Motor neuron (in vitro differentiated cells): ENCODE measurements around the gene SPO11. TPM values are rescaled to one million over a fixed set of nuclear protein-coding genes. Genes with fewer than 3 reads are reported as not detected.

Experiments used
- ATAC-seq, 8 experiments: fragments of 200-7000 bp; cut with Tn5 transposase; replicated peaks in 6 of 8; 2 replicates each; pipeline ENCODE4 v1.8.0; 2021; ENCODE audit warnings: mild to moderate bottlenecking in 8 of 8, moderate library complexity in 8 of 8
- H3K27ac ChIP-seq, 2 donors: fragments of 250-450 bp; sonication (Bioruptor Pico); 2 replicates each; pipeline ENCODE4 v1.9.0; 2021; ENCODE audit warnings: antibody characterized with exemption in 2 of 2, mild to moderate bottlenecking in 2 of 2, moderate library complexity in 1 of 2
- H3K4me1 ChIP-seq, 2 donors: fragments of 250-450 bp; sonication (Bioruptor Pico); replicated peaks in 1 of 2; 2 replicates each; pipeline ENCODE4 v1.6.1; 2021; ENCODE audit warnings: antibody characterized with exemption in 2 of 2, mild to moderate bottlenecking in 2 of 2, moderate library complexity in 1 of 2
- H3K4me3 ChIP-seq, 5 donors: fragments of 250-450 bp; sonication (Bioruptor Pico); 2 replicates each; pipeline ENCODE4 v1.9.0; 2021; ENCODE audit warnings: antibody characterized with exemption in 5 of 5, mild to moderate bottlenecking in 5 of 5, moderate library complexity in 4 of 5
- WGBS, 10 experiments: fragments of 450-650 bp; shearing (Covaris generic); methylation state at CpG; one replicate each; pipeline ENCODE4 v1.0.0; 2022; 5-methylcytosine and 5-hydroxymethylcytosine counted together
- in situ Hi-C, 9 experiments: fragments of 400-800 bp; cut with MboI; loops; one replicate each; pipeline ENCODE4 v1.15.0; 2021; ENCODE audit warnings: low sequenced_read_pairs in 9 of 9, low pct_unique_long_range_greater_than_20kb in 2 of 9; ENCODE audit not compliant: unreplicated experiment in 9 of 9
- total RNA-seq, 8 experiments: library from RNA; unstranded; fragments of 300-600 nt; gene quantifications; 2 replicates each; pipeline versions ENCODE4 v1.2.3 to v1.2.4, GENCODE V29; 2022

SPO11 gene
- total RNA-seq, 8 experiments from 2014 or later: not detected

GRCh38 chr20:57384953-57385761 lies 55.6 kb downstream of the SPO11 start:
- H3K27ac ChIP-seq: no peak overlapping the region
- WGBS, 10 experiments: 70 to 100% (median 84%) methylated on average over 1 to 15 of the region's 29 CpGs; no CpG with 5 or more reads in 2 of the 10 experiments
- ATAC-seq: no peak
- no peak overlapping the region for H3K4me3 ChIP-seq
- in situ Hi-C loops: loop anchor here in 8 of 9 experiments (10.0 to 25.0 kb wide), 3 partner anchors 102 to 827 kb away; no protein-coding TSS in a partner anchor
- H3K4me1 ChIP-seq: peaks cover 10 to 12% of the 10 kb centered on the region in 2 donors

DNA sequence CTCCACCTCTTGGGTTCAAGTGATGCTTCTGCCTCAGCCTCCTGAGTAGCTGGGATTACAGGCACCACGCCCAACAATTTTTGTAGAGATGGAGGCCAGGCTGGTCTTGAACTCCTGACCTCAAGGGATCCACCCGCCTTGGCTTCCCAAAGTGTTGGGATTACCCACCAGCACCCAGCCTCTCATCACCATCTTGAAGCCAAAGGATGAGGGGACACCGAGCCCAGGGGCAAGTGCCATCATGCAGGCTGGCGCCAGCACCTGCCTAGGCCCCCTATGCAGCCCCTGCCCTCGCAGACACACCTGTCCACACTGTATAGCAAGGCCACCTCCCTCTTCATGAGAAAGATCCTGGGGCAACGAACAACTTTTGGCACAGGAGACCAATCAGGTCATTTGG lies 56.3 kb downstream of the SPO11 start:
- 60 to 100% (median 85%) methylated on average over 1 to 2 of the region's 6 CpGs; no CpG with 5 or more reads in 6 of the 10 experiments for WGBS, 10 experiments
- in situ Hi-C loops: loop anchor here in 8 of 9 experiments (10.0 to 25.0 kb wide), 3 partner anchors 101 to 826 kb away; no protein-coding TSS in a partner anchor
- ATAC-seq: no peak
- Histone ChIP-seq H3K4me3 (no peak overlapping the region), H3K27ac (no peak overlapping the region), H3K4me1 (peaks cover 13 to 20% of the 10 kb centered on the region in 2 donors)

DNA sequence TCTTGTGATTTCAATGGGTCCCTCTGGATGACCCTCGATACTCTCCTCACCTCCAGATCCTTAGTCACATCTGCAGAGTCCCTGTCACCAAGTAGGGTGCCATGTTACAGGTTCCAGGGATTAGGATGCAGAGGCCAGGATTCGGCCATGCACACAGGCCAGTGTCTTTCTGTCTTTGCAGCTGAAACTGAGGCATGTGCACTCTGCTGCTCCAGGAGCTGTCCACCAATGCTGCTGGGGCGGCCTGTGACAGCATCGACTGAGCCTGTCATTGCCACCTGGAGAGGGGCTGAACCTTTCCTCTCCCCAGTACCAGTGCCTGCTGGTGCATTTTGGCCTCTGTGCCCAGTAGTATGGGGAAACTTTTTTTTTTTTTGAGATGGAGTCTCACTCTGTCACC lies 57.2 kb downstream of the SPO11 start:
- in situ Hi-C loops: loop anchor here in 8 of 9 experiments (10.0 to 25.0 kb wide), 3 partner anchors 101 to 826 kb away; no protein-coding TSS in a partner anchor
- WGBS, 10 experiments: 80 to 100% (median 100%) methylated on average over 1 to 2 of the region's 4 CpGs; no CpG with 5 or more reads in 5 of the 10 experiments
- Histone ChIP-seq H3K4me1 (peaks cover 14 to 21% of the 10 kb centered on the region in 2 donors), H3K4me3 (no peak overlapping the region), H3K27ac (no peak overlapping the region)
- ATAC-seq: no peak

DNA sequence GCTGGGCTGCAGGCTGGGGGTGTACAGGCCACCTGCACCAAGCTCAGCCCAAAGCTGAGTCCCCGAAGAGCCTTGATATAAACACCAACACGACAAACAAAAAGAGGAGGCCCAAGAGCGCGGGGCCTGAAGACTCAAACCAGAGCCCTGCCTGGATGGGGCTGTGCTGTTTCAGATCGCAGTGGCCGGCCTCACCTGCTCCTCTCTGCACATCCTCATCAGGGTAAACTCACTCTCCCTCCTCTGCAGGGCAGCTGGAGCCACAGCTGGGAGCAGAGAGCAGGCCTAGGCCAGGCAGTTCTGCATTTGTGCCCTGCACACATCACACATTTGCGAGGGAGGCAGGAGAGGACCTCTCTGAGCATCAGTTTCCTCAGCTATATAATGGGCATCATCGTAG lies 57.9 kb downstream of the SPO11 start:
- H3K27ac ChIP-seq: no peak overlapping the region
- 91 to 100% (median 98%) methylated on average over 1 to 4 of the region's 8 CpGs; no CpG with 5 or more reads in 6 of the 10 experiments for WGBS, 10 experiments
- in situ Hi-C loops: loop anchor here in 8 of 9 experiments (10.0 to 25.0 kb wide), 3 partner anchors 100 to 825 kb away; no protein-coding TSS in a partner anchor
- ATAC-seq: no peak
- peaks cover 18 to 25% of the 10 kb centered on the region in 2 donors for H3K4me1 ChIP-seq
- no peak overlapping the region for H3K4me3 ChIP-seq

- 38 to 100% (median 90%) methylated on average over 1 to 6 of the region's 7 CpGs; no CpG with 5 or more reads in 1 of the 10 experiments for whole genome bisulfite sequencing, 10 experiments
- Histone ChIP-seq H3K4me3 (no peak overlapping the region), H3K4me1 (peaks cover 23 to 30% of the 10 kb centered on the region in 2 donors), H3K27ac (no peak overlapping the region)
- in situ Hi-C loops: loop anchor here in 8 of 9 experiments (10.0 to 25.0 kb wide), 3 partner anchors 99 to 824 kb away; no protein-coding TSS in a partner anchor
- ATAC-seq: no peak
These were observed 58.4 kb downstream of the SPO11 start for GRCh38 chr20:57387945-57388371.

DNA sequence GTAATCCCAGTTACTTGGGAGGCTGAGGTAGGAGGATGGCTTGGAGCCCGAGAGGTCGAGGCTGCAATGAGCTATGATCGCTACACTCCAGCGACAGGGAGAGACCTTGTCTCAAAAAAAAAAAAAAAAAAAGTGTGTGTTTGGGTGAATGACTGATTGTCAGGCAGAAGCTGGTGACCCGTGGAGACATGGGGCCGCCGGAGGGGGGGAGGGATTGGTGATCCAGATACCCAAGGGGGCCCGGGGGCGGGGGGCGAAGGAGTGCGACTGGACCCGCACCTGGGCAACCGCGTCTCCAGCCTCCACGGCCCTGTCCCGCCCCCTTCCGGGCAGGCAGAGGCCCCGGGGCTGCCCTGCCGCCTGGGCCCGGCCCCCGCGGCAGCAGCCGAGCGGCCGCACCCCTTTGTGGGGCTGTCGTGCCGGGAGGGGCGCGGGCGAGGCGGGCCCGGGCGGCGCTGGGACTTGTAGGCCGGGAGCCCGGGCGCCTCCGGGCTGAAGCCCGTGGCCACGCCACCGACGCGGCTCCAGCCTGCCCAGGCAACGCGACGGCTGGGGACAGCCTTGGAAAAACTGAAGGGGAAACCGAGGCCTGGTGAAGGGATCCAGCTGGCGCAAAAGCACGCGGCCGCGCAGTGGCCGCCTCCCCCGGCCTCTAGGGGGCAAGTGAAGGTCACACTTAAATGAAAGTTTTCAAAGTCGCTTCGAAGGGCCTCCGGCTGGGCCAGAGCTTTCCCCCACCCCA lies 59.5 kb downstream of the SPO11 start:
- in situ Hi-C loops: loop anchor here in 8 of 9 experiments (10.0 to 25.0 kb wide), 3 partner anchors 98 to 823 kb away; no protein-coding TSS in a partner anchor
- peak overlapping the region in 1 of 5 donors; percentile 10 for H3K4me3 ChIP-seq

GRCh38 chr20:57389695-57390603 lies 60.3 kb downstream of the SPO11 start:
- no peak overlapping the region for H3K4me3 ChIP-seq
- in situ Hi-C loops: loop anchor here in 8 of 9 experiments (10.0 to 25.0 kb wide), 3 partner anchors 97 to 822 kb away; no protein-coding TSS in a partner anchor
- peak in 1 of 8 experiments; percentile 1 for ATAC-seq
- 60% methylated on average over 2 of the region's 52 CpGs; no CpG with 5 or more reads in 9 of the 10 experiments for WGBS, 10 experiments
- H3K4me1 ChIP-seq: peaks cover 40 to 42% of the 10 kb centered on the region in 2 donors
- no peak overlapping the region for H3K27ac ChIP-seq

More for the DNA sequence above, 59.5 kb downstream of the SPO11 start:
- Histone ChIP-seq H3K4me1 (peaks cover 35 to 40% of the 10 kb centered on the region in 2 donors), H3K27ac (no peak overlapping the region)
- peak; percentile 54 to 82 (median 76) for ATAC-seq
- WGBS, 10 experiments: 40 to 100% (median 40%) methylated on average over 1 to 2 of the region's 57 CpGs; no CpG with 5 or more reads in 7 of the 10 experiments

GRCh38 chr20:57390604-57391438 lies 61.2 kb downstream of the SPO11 start, which contains the start of gene RBM38:
Gene RBM38, plus strand, starts transcription at chr20:57391396. Its CDS starts 186 bp downstream, at chr20:57391582.
- peak; percentile 65 to 84 (median 71) for ATAC-seq
- Histone ChIP-seq H3K4me3 (peak within 1 kb of the TSS; percentile 57 to 85 (median 75)), H3K4me1 (peaks cover 40 to 50% of the 10 kb centered on the region in 2 donors), H3K27ac (peak within 1 kb of the TSS in 1 of 2 donors; percentile 47)
- WGBS, 10 experiments: 8 to 70% (median 49%) methylated on average over 1 to 4 of the region's 78 CpGs; no CpG with 5 or more reads in 6 of the 10 experiments
- in situ Hi-C loops: loop anchor here in 3 of 9 experiments (25.0 kb wide), 2 partner anchors 96 to 821 kb away; no protein-coding TSS in a partner anchor

DNA sequence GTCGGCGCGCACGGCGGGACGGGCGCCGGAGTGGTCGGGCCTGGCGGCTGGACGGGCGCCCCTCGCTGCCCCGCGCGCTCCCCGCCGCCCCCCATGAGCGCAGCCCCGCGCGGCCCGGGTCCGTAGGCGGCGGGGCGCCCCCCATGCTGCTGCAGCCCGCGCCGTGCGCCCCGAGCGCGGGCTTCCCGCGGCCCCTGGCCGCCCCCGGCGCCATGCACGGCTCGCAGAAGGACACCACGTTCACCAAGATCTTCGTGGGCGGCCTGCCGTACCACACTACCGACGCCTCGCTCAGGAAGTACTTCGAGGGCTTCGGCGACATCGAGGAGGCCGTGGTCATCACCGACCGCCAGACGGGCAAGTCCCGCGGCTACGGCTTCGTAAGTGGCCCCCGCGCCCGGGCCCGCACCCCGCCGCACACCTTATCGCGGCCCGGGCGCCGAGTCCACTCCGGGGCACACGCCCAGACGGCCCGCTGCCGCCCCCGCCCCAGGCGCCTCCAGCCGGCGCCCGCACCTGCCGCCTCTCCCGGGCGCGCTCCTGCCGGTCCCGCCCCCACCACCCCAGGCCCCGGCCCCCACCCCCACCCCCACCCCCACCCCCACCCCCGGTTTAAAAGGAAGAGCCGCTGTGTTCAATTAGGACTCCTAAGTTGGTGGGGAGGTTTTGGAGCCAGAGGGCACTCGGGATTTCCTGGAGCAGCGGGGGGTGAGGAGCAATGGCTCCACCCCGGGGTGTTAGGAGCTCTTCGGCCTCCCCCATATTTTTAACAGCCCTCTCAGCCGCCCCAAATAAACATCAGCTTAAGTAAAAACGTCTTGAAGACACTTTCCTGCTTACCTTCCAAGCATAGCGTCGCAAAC lies 62.1 kb downstream of the SPO11 start:
- in situ Hi-C loops: loop anchor here in 3 of 9 experiments (25.0 kb wide), 2 partner anchors 96 to 821 kb away; no protein-coding TSS in a partner anchor
- WGBS, 10 experiments: no CpG with 5 or more reads among the region's 98 CpGs
- Histone ChIP-seq H3K27ac (peak overlapping the region in 1 of 2 donors; percentile 47), H3K4me3 (peak overlapping the region; percentile 57 to 85 (median 75)), H3K4me1 (peaks cover 44 to 54% of the 10 kb centered on the region in 2 donors)
- peak; percentile 7 to 38 (median 12) for ATAC-seq
